ENCODE measurements around the gene HES2. TPM values are rescaled to one million over a fixed set of nuclear protein-coding genes. Genes with fewer than 3 reads are reported as not detected.
A peak's percentile ranks its signal among the peaks of the same experiment; 100 is the strongest.

The HES2 gene
- total RNA-seq, 2 experiments from 2014 or later = 0.52 TPM; not detected in 1

- ATAC-seq = no peak
- Mint-ChIP-seq H3K4me1 (peaks cover 15% of the 10 kb centered on the region), H3K27me3 (peaks cover 81% of the 10 kb centered on the region), H3K9me3 (ENCODE audit: low read depth) (no peaks in the 10 kb centered on the region), H3K36me3 (no peaks in the 10 kb centered on the region), H3K27ac (no peak overlapping the region), H3K4me3 (no peak overlapping the region)
- DNase-seq = no peak
- CTCF ChIA-PET = interaction anchor here (1.2 to 5.0 kb wide), 5 partner anchors 10 to 170 kb away, joined by 3 to 26 read pairs (median 3); no protein-coding TSS in a partner anchor
Measured at GRCh38 chr1:6416906-6417305, 2.8 kb downstream of the HES2 start.

DNA sequence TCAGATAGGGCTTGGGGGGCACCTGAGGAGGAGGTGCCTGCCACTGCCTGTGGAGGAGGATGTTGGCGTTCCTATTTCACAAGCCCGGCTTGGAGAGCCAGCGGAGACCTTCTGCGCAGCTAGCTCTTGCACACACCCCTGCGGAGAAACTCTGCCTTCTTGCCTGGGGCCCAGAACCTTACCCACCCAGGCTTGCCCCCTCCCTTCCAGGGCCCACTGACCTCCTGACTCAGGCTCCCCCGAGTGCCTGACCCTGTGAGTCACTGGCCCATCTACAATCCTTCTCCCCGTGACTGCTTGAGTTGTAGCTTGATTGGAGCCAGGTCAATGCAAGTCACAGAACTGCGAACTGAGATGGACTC, 3.4 kb downstream of the HES2 start:
- no peak overlapping the region for H3K27ac Mint-ChIP-seq
- no peak overlapping the region for H3K4me3 Mint-ChIP-seq
- no peaks in the 10 kb centered on the region for H3K36me3 Mint-ChIP-seq
- CTCF ChIA-PET = interaction anchor here (1.3 to 5.0 kb wide), 3 partner anchors 22 to 169 kb away, joined by 3 to 26 read pairs (median 6); no protein-coding TSS in a partner anchor
- H3K27me3 Mint-ChIP-seq = peaks cover 74% of the 10 kb centered on the region
- H3K9me3 Mint-ChIP-seq (ENCODE audit: low read depth) = no peaks in the 10 kb centered on the region
- peaks cover 12% of the 10 kb centered on the region for H3K4me1 Mint-ChIP-seq
- DNase-seq (no peak), ATAC-seq (no peak)

DNA sequence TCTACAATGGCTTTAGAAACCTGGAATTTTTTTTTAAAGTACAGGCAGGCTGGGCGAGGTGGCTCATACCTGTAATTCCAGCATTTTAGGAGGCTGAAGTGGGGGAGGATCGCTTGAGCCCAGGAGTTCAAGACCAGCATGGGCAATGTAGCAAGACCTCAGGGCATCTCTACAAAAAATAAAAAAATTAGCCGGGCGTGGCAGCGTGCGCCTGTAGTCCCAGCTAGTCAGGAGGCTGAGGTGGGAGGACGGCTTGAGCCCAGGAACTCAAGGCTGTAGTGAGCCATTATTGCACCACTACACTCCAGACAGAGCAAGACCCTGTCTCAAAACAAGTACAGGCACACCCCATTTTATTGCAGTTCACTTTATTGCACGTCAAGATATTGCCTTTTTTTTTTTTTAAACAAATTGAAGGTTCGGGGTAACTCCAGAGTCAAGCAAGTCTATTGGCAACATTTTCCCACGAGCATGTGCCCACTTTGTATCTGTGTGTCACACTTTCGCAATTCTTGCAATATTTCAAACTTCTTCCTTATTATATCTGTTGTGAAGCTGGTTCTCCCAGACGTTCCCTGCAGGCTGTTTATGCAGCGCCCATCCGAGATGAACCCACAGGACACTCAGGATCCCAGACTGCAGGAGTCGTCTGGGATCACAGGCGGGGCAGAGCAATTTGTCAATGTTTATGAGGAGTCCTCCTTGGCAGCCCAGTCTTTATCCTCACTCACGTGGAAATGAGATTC, 4.7 kb downstream of the HES2 start:
- ATAC-seq (no peak), DNase-seq (no peak)
- H3K4me1 Mint-ChIP-seq = peaks cover 10% of the 10 kb centered on the region
- H3K27me3 Mint-ChIP-seq = peaks cover 66% of the 10 kb centered on the region
- H3K9me3 Mint-ChIP-seq (ENCODE audit: low read depth) = no peaks in the 10 kb centered on the region
- no peak overlapping the region for H3K27ac Mint-ChIP-seq
- H3K36me3 Mint-ChIP-seq = no peaks in the 10 kb centered on the region
- no peak overlapping the region for H3K4me3 Mint-ChIP-seq
- CTCF ChIA-PET = interaction anchor here (0.8 to 5.0 kb wide), 17 partner anchors 8 to 173 kb away, joined by 3 to 26 read pairs (median 4); no protein-coding TSS in a partner anchor

DNA sequence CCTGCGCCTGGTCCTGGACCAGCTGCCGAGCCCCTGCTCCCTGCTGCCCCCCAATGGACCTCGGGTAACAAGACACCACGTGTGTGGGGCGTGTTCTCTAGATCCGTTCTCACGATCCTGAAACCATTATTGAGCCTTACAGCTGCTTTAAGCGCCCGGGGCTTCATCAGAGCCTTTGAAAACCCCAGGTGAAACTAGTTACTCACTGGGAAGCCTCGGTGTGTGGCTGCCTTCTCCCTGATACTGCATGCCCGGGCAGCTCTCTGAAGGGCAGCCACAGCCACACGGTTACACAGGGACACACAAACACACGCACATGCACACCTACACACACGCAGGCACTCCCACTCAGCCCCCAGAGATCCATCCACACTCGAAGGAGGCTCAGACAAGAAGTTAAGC, 5.3 kb downstream of the HES2 start:
- CTCF ChIA-PET = interaction anchor here (0.8 to 5.0 kb wide), 16 partner anchors 8 to 172 kb away, joined by 3 to 26 read pairs (median 4); no protein-coding TSS in a partner anchor
- DNase-seq (peak; percentile 65), ATAC-seq (peak; percentile 85)
- H3K9me3 Mint-ChIP-seq (ENCODE audit: low read depth) = no peaks in the 10 kb centered on the region
- H3K27me3 Mint-ChIP-seq = peaks cover 64% of the 10 kb centered on the region
- H3K27ac Mint-ChIP-seq = no peak overlapping the region
- H3K4me3 Mint-ChIP-seq = no peak overlapping the region
- no peaks in the 10 kb centered on the region for H3K36me3 Mint-ChIP-seq
- peaks cover 9% of the 10 kb centered on the region for H3K4me1 Mint-ChIP-seq

GRCh38 chr1:6412896-6413295, 6.8 kb downstream of the HES2 start:
- peaks cover 61% of the 10 kb centered on the region for H3K27me3 Mint-ChIP-seq

GRCh38 chr1:6410248-6410893, 9.3 kb downstream of the HES2 start:
- Mint-ChIP-seq H3K27ac (no peak overlapping the region), H3K4me1 (peaks cover 9% of the 10 kb centered on the region), H3K36me3 (no peaks in the 10 kb centered on the region), H3K4me3 (no peak overlapping the region), H3K27me3 (peaks cover 50% of the 10 kb centered on the region), H3K9me3 (ENCODE audit: low read depth) (no peaks in the 10 kb centered on the region)
- DNase-seq = no peak
- CTCF ChIA-PET = interaction anchor here (0.7 to 2.0 kb wide), 3 partner anchors 13 to 29 kb away, joined by 3 to 10 read pairs (median 5); no protein-coding TSS in a partner anchor
- ATAC-seq = no peak

More at GRCh38 chr1:6412896-6413295, 6.8 kb downstream of the HES2 start:
- no peak for ATAC-seq
- Mint-ChIP-seq H3K27ac (no peak overlapping the region), H3K9me3 (ENCODE audit: low read depth) (no peaks in the 10 kb centered on the region), H3K36me3 (no peaks in the 10 kb centered on the region), H3K4me1 (peaks cover 9% of the 10 kb centered on the region), H3K4me3 (no peak overlapping the region)
- DNase-seq = no peak
- CTCF ChIA-PET = interaction anchor here (1.8 to 5.0 kb wide), 4 partner anchors 7 to 65 kb away, joined by 8 to 26 read pairs (median 12); no protein-coding TSS in a partner anchor

DNA sequence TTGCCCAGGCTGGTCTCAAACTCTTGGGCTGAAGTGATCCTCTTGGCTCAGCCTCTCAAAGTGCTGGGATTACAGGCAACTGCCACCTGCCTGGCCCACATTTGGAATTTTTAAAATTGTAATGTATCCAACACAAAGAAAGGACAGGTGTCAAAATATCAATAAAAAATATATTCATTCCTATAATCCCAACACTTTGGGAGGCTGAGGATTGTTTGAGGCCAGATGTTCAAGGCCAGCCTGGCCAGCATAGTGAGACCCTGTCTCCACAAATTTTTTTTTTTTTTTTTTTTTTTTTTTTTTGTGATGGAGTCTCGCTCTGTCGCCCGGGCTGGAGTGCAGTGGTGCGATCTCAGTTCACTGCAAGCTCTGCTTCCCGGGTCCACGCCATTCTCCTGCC, 10.0 kb downstream of the HES2 start:
- no peak for DNase-seq
- Mint-ChIP-seq H3K27me3 (peaks cover 50% of the 10 kb centered on the region), H3K4me1 (peaks cover 7% of the 10 kb centered on the region), H3K27ac (no peak overlapping the region), H3K9me3 (ENCODE audit: low read depth) (no peaks in the 10 kb centered on the region), H3K4me3 (no peak overlapping the region), H3K36me3 (no peaks in the 10 kb centered on the region)
- CTCF ChIA-PET = interaction anchor here (0.7 to 2.0 kb wide), 3 partner anchors 13 to 163 kb away, joined by 3 to 10 read pairs (median 5); no protein-coding TSS in a partner anchor
- ATAC-seq = no peak

DNA sequence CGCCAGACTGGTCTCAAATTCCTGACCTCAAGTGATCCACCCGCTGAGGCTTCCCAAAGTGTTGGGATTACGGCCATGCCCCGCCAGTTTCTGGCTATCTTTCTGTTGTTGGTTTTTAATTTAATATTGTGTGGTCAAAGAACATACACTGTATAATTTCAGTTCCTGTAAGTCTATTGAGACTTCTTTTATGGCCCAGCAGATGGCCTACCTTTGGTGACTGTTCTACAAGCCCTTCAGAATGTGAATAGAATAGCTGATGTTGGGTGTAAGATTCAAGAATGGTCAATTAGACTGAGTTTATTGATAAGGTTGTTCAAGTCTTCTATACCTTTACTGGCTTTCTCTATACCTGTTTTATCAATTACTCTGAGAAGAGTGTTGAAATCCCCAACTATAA, 10.7 kb downstream of the HES2 start:
- no peak overlapping the region for H3K27ac Mint-ChIP-seq
- H3K4me1 Mint-ChIP-seq = peaks cover under 1% of the 10 kb centered on the region
- CTCF ChIA-PET = interaction anchor here (1.1 to 8.6 kb wide), 4 partner anchors 11 to 163 kb away, joined by 5 to 62 read pairs (median 9); partner anchors contain the start of gene HES2
- H3K4me3 Mint-ChIP-seq = no peak overlapping the region
- peaks cover 43% of the 10 kb centered on the region for H3K27me3 Mint-ChIP-seq
- H3K9me3 Mint-ChIP-seq (ENCODE audit: low read depth) = no peaks in the 10 kb centered on the region
- ATAC-seq (no peak), DNase-seq (no peak)
- no peaks in the 10 kb centered on the region for H3K36me3 Mint-ChIP-seq

DNA sequence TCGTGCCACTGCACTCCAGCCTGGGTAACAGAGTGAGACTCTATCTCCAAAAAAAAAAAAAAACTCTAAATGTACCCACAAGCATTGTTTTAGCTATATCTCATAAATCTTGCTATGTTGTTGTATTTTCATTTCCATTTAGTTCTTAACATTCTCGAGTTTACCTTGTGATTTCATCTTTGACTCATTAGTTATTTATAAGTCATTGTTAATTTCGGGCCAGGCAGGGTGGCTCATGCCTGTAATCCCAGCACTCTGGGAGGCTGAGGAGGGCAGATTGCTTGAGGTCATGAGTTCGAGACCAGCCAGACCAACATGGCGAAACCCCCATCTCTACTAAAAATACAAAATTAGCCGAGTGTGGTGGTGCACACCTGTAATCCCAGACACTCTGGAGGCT, 11.7 kb downstream of the HES2 start:
- Mint-ChIP-seq H3K27me3 (peaks cover 38% of the 10 kb centered on the region), H3K4me3 (no peak overlapping the region), H3K9me3 (ENCODE audit: low read depth) (no peaks in the 10 kb centered on the region), H3K27ac (no peak overlapping the region), H3K4me1 (no peaks in the 10 kb centered on the region), H3K36me3 (no peaks in the 10 kb centered on the region)
- ATAC-seq = no peak
- no peak for DNase-seq
- CTCF ChIA-PET = interaction anchor here (0.9 to 8.6 kb wide), 5 partner anchors 12 to 163 kb away, joined by 3 to 62 read pairs (median 8); partner anchors contain the start of genes HES2 and HES3

DNA sequence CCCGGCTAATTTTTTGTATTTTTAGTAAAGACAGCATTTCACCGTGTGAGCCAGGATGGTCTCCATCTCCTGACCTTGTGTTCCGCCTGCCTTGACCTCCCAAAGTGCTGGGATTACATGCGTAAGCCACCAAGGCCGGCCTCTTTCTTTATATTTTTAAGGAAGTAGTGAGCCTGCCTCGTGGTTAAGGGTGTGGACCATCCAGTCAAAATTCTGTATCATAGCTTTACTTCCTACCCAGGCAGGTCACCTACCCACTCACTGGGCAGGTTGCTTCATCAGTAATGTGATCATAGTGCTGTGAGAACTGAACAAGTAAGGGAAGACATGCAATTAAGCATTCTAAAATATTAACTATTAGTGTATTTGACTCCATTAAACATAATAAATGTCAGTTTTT, 18.0 kb downstream of the HES2 start:
- CTCF ChIA-PET = interaction anchor here (1.0 to 8.6 kb wide), 8 partner anchors 9 to 157 kb away, joined by 3 to 62 read pairs (median 6); no protein-coding TSS in a partner anchor
- Mint-ChIP-seq H3K27me3 (peaks cover 26% of the 10 kb centered on the region), H3K4me3 (no peak overlapping the region), H3K9me3 (ENCODE audit: low read depth) (no peaks in the 10 kb centered on the region), H3K36me3 (no peaks in the 10 kb centered on the region), H3K27ac (no peak overlapping the region), H3K4me1 (no peaks in the 10 kb centered on the region)
- DNase-seq (no peak), ATAC-seq (no peak)

GRCh38 chr1:6399294-6399693, 20.4 kb downstream of the HES2 start:
- no peak for DNase-seq
- Mint-ChIP-seq H3K9me3 (ENCODE audit: low read depth) (no peaks in the 10 kb centered on the region), H3K4me3 (no peak overlapping the region), H3K27ac (no peak overlapping the region), H3K4me1 (peaks cover 9% of the 10 kb centered on the region), H3K36me3 (no peaks in the 10 kb centered on the region), H3K27me3 (peaks cover 13% of the 10 kb centered on the region)
- ATAC-seq = no peak
- CTCF ChIA-PET = interaction anchor here (1.4 to 9.2 kb wide), 6 partner anchors 24 to 153 kb away, joined by 4 to 58 read pairs (median 6); no protein-coding TSS in a partner anchor

GRCh38 chr1:6397844-6398441, 21.8 kb downstream of the HES2 start:
- no peaks in the 10 kb centered on the region for H3K36me3 Mint-ChIP-seq
- H3K27me3 Mint-ChIP-seq = peaks cover 11% of the 10 kb centered on the region
- CTCF ChIA-PET = interaction anchor here (1.4 to 9.2 kb wide), 7 partner anchors 25 to 152 kb away, joined by 4 to 58 read pairs (median 5); no protein-coding TSS in a partner anchor
- no peaks in the 10 kb centered on the region for H3K9me3 Mint-ChIP-seq (ENCODE audit: low read depth)
- no peak overlapping the region for H3K4me3 Mint-ChIP-seq
- peaks cover 14% of the 10 kb centered on the region for H3K4me1 Mint-ChIP-seq
- no peak overlapping the region for H3K27ac Mint-ChIP-seq
- DNase-seq = no peak
- no peak for ATAC-seq

DNA sequence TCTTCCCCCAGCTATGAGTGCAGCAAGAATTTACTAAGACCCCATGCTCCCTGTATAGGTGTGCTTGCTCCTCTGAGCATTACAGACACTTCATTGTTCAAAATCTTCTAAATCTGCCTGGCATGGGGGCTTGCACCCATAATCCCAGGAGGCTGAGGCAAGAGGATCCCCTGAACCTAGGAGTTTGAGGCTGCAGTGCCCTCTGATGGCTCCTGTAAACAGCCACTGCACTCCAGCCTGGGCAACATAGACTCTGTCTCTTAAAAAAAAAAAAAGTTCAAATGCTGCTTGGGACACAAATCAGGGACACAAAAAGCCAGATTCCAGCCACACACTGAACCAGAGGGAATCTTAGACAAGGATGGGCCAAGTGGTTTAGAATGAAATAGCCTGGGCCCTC, 22.7 kb downstream of the HES2 start:
- DNase-seq (no peak), ATAC-seq (no peak)
- Mint-ChIP-seq H3K4me3 (no peak overlapping the region), H3K27me3 (peaks cover 7% of the 10 kb centered on the region), H3K4me1 (peaks cover 20% of the 10 kb centered on the region), H3K9me3 (ENCODE audit: low read depth) (no peaks in the 10 kb centered on the region), H3K27ac (no peak overlapping the region), H3K36me3 (no peaks in the 10 kb centered on the region)
- CTCF ChIA-PET = interaction anchor here (0.8 to 9.2 kb wide), 9 partner anchors 8 to 151 kb away, joined by 3 to 58 read pairs (median 4); no protein-coding TSS in a partner anchor
